Nephron progenitor cell (in vitro differentiated cells): ENCODE data around the gene KTN1.

Experiments used
- DNase-seq: peaks from one replicate; pipeline ENCODE4 v3.0.0; 2021
- H3K27ac Mint-ChIP-seq: 2 replicates; pipeline ENCODE4 v1.8.0; 2021; ENCODE audit warnings: mild to moderate bottlenecking, moderate library complexity, mixed read lengths
- H3K27me3 Mint-ChIP-seq: 2 replicates; pipeline ENCODE4 v1.8.0; 2021; ENCODE audit warnings: mild to moderate bottlenecking, low read depth, mixed read lengths; ENCODE audit not compliant: poor library complexity
- H3K36me3 Mint-ChIP-seq: 2 replicates; pipeline ENCODE4 v1.8.0; 2021; ENCODE audit warnings: low read depth, mixed read lengths
- H3K4me1 Mint-ChIP-seq: 2 replicates; pipeline ENCODE4 v1.8.0; 2021; ENCODE audit warnings: mixed read lengths
- H3K4me3 Mint-ChIP-seq: 2 replicates; pipeline ENCODE4 v1.8.0; 2021; ENCODE audit warnings: mild to moderate bottlenecking, moderate library complexity, mixed read lengths
- H3K9me3 Mint-ChIP-seq: 2 replicates; pipeline ENCODE4 v1.8.0; 2021; ENCODE audit warnings: mild to moderate bottlenecking, moderate library complexity, mixed read lengths
- TF ChIP-seq, protein P1 (sequence below): fragments of 200-600 bp; sonication (generic); IDR thresholded peaks from 2 replicates; pipeline ENCODE4 v1.5.0; 2021; ENCODE audit warnings: antibody characterized with exemption

The KTN1 gene

DNA sequence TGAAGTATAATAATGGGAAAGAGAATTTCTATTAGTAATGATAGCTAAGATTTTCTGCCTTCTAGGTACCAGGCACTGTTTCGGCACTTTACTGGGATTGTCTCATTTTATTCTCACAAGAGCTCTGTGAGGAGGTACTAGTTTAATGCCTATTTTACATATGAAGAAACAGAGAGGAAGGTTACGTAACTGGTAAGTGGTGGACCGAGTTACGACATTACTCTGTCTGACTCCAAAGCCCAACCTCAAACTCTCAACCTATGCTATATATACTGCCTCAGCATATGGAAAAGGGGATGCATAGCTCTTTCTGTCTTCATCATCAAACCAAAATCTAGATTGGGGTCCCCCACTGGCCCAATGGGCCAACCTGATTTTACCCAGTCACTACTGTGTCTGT, 133.5 kb downstream of the KTN1 start:
- TF ChIP-seq, protein P1, sequence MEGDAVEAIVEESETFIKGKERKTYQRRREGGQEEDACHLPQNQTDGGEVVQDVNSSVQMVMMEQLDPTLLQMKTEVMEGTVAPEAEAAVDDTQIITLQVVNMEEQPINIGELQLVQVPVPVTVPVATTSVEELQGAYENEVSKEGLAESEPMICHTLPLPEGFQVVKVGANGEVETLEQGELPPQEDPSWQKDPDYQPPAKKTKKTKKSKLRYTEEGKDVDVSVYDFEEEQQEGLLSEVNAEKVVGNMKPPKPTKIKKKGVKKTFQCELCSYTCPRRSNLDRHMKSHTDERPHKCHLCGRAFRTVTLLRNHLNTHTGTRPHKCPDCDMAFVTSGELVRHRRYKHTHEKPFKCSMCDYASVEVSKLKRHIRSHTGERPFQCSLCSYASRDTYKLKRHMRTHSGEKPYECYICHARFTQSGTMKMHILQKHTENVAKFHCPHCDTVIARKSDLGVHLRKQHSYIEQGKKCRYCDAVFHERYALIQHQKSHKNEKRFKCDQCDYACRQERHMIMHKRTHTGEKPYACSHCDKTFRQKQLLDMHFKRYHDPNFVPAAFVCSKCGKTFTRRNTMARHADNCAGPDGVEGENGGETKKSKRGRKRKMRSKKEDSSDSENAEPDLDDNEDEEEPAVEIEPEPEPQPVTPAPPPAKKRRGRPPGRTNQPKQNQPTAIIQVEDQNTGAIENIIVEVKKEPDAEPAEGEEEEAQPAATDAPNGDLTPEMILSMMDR, result no peak
- no peak overlapping the region for H3K4me3 Mint-ChIP-seq
- DNase-seq, result no peak
- H3K27me3 Mint-ChIP-seq, result no peaks in the 10 kb centered on the region
- peaks cover 7% of the 10 kb centered on the region for H3K4me1 Mint-ChIP-seq
- no peak overlapping the region for H3K27ac Mint-ChIP-seq
- H3K9me3 Mint-ChIP-seq, result peaks cover 9% of the 10 kb centered on the region
- no peaks in the 10 kb centered on the region for H3K36me3 Mint-ChIP-seq

DNA sequence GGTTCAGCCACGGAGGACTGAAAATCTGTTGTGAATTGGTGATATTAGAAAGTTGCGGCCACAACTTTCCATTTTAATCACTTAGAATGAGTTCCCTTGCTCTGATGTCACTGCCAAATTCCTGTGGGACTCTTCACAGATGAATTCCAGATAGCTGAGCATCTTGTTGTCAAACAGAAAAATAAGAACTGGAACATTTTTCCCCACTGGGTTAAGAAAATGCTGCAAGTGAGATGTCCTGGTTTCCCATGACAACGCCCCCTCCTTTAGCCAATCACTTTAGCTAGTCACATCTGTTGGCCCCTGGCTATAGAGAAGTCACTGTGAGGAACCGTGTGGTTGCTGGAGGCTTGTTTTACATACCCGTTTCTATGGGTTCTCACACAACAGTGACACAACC, 135.9 kb downstream of the KTN1 start:
- DNase-seq, result no peak
- Mint-ChIP-seq H3K4me1 (peaks cover 7% of the 10 kb centered on the region), H3K4me3 (no peak overlapping the region), H3K27me3 (no peaks in the 10 kb centered on the region), H3K36me3 (no peaks in the 10 kb centered on the region), H3K27ac (no peak overlapping the region), H3K9me3 (peaks cover 9% of the 10 kb centered on the region)
- TF ChIP-seq, protein P1, result no peak

DNA sequence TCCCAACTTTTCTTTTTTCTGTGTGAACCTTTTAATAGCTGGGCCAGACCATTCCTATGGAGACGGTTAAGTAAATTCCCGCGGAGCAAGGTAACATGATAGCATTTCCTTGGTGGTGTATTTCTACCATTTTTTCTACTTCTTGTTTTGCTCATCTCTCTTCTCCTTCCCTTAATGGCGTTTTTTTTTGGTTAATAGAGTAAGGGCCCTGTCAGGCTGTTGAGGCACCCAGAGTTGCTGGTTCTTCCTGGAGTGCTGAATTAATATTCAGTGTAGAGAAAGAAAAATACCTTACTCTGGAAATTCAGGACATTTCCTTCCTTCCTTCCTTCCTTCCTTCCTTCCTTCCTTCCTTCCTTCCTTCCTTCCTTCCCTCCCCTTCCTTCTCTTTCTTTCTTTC, 137.6 kb downstream of the KTN1 start:
- Mint-ChIP-seq H3K27ac (no peak overlapping the region), H3K4me1 (peaks cover 12% of the 10 kb centered on the region), H3K27me3 (no peaks in the 10 kb centered on the region), H3K36me3 (no peaks in the 10 kb centered on the region), H3K9me3 (no peaks in the 10 kb centered on the region), H3K4me3 (no peak overlapping the region)
- no peak for DNase-seq
- TF ChIP-seq, protein P1, result no peak

DNA sequence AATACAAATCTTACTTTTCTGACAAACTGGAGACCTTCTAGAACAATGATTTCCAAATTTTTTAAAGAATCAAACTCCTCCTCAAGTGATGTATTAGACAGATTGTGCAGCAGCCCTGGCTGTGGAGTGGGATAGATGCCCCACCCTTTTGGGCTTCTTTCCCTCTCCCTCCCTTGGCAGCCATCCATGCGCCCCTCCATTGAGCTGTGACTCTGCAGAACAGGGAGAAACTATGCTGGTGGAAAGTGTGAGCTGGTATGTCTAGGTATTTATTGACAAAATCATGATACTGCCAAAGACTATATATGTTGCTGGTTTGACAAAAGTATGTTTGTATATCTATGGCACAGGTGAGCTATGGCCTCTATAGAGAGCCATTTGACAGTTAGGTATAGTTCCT, 138.5 kb downstream of the KTN1 start:
- TF ChIP-seq, protein P1, result no peak
- Mint-ChIP-seq H3K27me3 (no peaks in the 10 kb centered on the region), H3K27ac (no peak overlapping the region), H3K36me3 (no peaks in the 10 kb centered on the region), H3K4me3 (no peak overlapping the region), H3K9me3 (no peaks in the 10 kb centered on the region), H3K4me1 (peaks cover 12% of the 10 kb centered on the region)
- no peak for DNase-seq

DNA sequence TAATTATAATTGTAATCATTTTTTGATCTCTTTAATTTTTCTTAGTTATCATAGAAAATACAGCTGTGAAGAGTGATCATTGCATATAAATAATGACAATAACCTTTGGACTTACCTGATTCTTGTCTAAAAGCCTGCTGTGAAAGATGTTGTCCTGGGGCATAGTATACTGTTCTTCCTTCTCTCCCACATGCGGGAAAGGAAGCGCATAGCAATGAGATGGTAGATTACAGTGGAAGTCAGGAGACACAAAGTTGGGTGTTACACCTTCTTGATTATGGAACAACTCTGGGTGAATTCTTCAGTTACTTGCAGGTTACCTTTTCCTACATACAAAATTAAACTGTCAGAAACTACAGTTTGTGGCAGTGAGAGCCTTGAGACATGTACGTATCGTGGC, 140.8 kb downstream of the KTN1 start:
- H3K36me3 Mint-ChIP-seq, result no peaks in the 10 kb centered on the region
- H3K27ac Mint-ChIP-seq, result no peak overlapping the region
- TF ChIP-seq, protein P1, result no peak
- H3K4me1 Mint-ChIP-seq, result peaks cover 12% of the 10 kb centered on the region
- no peaks in the 10 kb centered on the region for H3K27me3 Mint-ChIP-seq
- no peak overlapping the region for H3K4me3 Mint-ChIP-seq
- no peak for DNase-seq
- H3K9me3 Mint-ChIP-seq, result no peaks in the 10 kb centered on the region

DNA sequence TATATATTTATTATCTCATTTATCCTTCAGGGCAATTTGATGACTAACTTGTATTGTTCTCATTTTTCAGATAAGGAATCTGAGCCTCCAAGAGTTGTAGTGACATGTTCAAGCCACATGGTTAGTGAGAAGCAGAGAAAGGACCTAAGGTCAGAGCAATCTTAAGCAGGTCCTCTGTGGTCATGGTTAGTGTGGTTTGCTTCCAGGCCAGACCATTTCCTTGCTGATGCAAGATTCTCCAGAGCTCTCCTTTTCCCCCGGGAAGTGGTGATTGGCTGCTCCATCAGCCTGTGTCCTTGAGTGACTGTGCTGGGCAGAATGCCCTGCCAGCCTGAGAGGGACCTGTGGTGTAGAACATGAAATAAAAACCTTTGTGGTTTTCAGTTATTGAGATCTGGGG, 141.3 kb downstream of the KTN1 start:
- DNase-seq, result no peak
- no peaks in the 10 kb centered on the region for H3K36me3 Mint-ChIP-seq
- no peaks in the 10 kb centered on the region for H3K9me3 Mint-ChIP-seq
- no peak overlapping the region for H3K4me3 Mint-ChIP-seq
- no peaks in the 10 kb centered on the region for H3K27me3 Mint-ChIP-seq
- H3K4me1 Mint-ChIP-seq, result peaks cover 12% of the 10 kb centered on the region
- TF ChIP-seq, protein P1, result no peak
- no peak overlapping the region for H3K27ac Mint-ChIP-seq
